GM10266 (cell line): ENCODE data around the gene PPIL1.

Experiments used
- DNase-seq: peaks from one replicate; pipeline ENCODE4 v3.0.0; 2012; ENCODE audit errors: extremely low spot score
- CTCF ChIP-seq: IDR thresholded peaks from 2 replicates; pipeline ENCODE4 v1.5.1; 2012; ENCODE audit warnings: mild to moderate bottlenecking, low read depth; ENCODE audit not compliant: control insufficient read depth, insufficient read depth; ENCODE audit errors: missing control alignments

PPIL1 gene

GRCh38 chr6:36845233-36845632, 29.4 kb downstream of the PPIL1 start:
- no peak for TF ChIP-seq CTCF
- DNase-seq, result no peak

- no peak for DNase-seq
- TF ChIP-seq CTCF, result no peak
Measured at GRCh38 chr6:36844232-36845170, 30.1 kb downstream of the PPIL1 start.

GRCh38 chr6:36843170-36843569, 31.4 kb downstream of the PPIL1 start:
- TF ChIP-seq CTCF, result no peak
- no peak for DNase-seq

- TF ChIP-seq CTCF, result no peak
- no peak for DNase-seq
Measured at GRCh38 chr6:36841756-36842155, 32.8 kb downstream of the PPIL1 start.

- no peak for DNase-seq
- TF ChIP-seq CTCF, result no peak
Measured at GRCh38 chr6:36840432-36841403, 33.9 kb downstream of the PPIL1 start.

GRCh38 chr6:36839749-36840431, 34.7 kb downstream of the PPIL1 start:
- DNase-seq, result peak; percentile 68
- TF ChIP-seq CTCF, result no peak
